ENCODE data around the gene NOXO1. TPM values are rescaled to one million over a fixed set of nuclear protein-coding genes. Genes with fewer than 3 reads are reported as not detected.

Gene NOXO1
- total and polyA plus RNA-seq, 9 of the 15 experiments (the other 6 are each of a cell fraction or from before 2014, with no cell fraction given) = not detected

DNA sequence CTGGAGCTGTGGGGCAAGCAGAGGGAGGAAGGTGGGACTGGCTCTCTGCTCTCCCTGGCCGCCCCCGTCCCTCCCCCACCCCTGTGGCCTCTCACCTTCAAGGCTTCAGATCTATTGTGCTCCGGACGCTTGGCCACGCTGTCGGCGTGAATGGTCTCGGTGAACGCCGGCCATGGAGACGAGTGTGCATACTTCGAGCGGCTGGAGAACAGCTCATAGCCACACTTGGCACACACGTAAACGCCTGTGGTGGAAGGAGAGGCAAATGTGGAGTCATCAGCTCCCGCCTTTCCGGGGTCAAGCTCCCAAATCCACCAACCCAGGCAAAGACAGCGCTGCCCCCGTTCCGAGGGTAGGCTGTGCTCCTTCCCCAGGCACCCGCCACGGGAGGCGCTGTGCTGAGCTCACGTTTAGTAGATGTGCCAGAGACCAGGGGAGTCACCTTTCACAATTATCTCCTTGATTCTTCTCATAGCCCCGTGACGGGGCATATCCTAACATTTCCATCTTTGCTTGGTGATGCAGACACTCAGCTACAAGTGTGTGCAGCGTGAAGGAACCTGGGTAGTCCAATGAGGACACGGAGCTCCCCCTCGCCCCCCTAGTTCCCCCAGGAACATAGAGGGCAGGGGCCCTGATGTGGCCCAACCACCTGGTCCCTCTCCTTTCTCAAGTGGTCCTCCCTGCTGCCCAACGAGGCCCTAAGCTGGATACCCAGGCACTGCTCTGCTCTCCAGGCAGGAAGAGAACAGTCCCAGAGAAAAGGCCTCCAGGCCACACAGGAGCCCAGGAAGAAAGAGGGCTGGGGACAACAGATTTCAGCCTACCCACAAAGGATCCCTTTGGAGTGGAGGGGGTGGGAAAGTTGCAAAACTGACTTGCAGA, 39.9 kb downstream of the NOXO1 start (continued):
- TF ChIP-seq SIN3A (IDR thresholded peaks at IDR 0.05; ENCODE audit: borderline replicate concordance in 2 of 2, control insufficient read depth in 1 of 2, low read depth in 2 of 2, low read length in 2 of 2) (no peak), ZNF174 (CRISPR knock-in tag; IDR thresholded peaks at IDR 0.05) (no peak), GABPB1 (CRISPR knock-in tag; IDR thresholded peaks at IDR 0.05) (no peak), RUNX1 (IDR thresholded peaks at IDR 0.05; ENCODE audit: low read depth) (no peak), EZH2 (IDR thresholded peaks at IDR 0.05; ENCODE audit: borderline replicate concordance, low read depth, low read length) (no peak), CBFB (CRISPR knock-in tag; IDR thresholded peaks at IDR 0.05) (no peak)
- TF ChIP-seq, protein P1, sequence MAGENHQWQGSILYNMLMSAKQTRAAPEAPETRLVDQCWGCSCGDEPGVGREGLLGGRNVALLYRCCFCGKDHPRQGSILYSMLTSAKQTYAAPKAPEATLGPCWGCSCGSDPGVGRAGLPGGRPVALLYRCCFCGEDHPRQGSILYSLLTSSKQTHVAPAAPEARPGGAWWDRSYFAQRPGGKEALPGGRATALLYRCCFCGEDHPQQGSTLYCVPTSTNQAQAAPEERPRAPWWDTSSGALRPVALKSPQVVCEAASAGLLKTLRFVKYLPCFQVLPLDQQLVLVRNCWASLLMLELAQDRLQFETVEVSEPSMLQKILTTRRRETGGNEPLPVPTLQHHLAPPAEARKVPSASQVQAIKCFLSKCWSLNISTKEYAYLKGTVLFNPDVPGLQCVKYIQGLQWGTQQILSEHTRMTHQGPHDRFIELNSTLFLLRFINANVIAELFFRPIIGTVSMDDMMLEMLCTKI (IDR thresholded peaks at IDR 0.05; ENCODE audit: partially characterized antibody) = no peak

Measured in K562 (cell line).